IMR-90 (cell line): ENCODE measurements around the gene FLT3LG. TPM values are rescaled to one million over a fixed set of nuclear protein-coding genes. Genes with fewer than 3 reads are reported as not detected.

ENCODE experiments used
- ATAC-seq: fragments of 200-7000 bp; cut with Tn5 transposase; 2 replicates; pipeline ENCODE4 v1.9.1; 2020; ENCODE audit warnings: low read depth, mild to moderate bottlenecking, moderate library complexity
- BruUV-seq: library from RNA; stranded (reverse); fragments of 400-500 nt; replicated peaks from 2 replicates; lab custom pipeline; 2021; lab: Mats Ljungman, UMichigan
- CTCF ChIA-PET: fragments of 300-600 bp; formaldehyde crosslinking; extraction: SDS; loops from one replicate; lab custom pipeline; 2021; ENCODE audit warnings: antibody characterized with exemption; lab: Yijun Ruan, JAX
- POLR2A ChIA-PET: fragments of 300-600 bp; sonication (Branson Sonifier 250); formaldehyde crosslinking; loops from one replicate; lab custom pipeline; 2022; ENCODE audit warnings: antibody characterized with exemption; ENCODE audit not compliant: unreplicated experiment; lab: Charles Lee
- DNase-seq: peaks from one replicate; pipeline ENCODE4 v3.0.0; 2013
- H2AFZ ChIP-seq: replicated peaks from 2 replicates; pipeline ENCODE3; 2013; ENCODE audit warnings: low read length, mild to moderate bottlenecking; ENCODE audit not compliant: poor library complexity
- H2AK5ac ChIP-seq: 2 replicates; pipeline ENCODE4 v1.6.1; 2013; ENCODE audit warnings: low read depth, low read length, inconsistent platforms
- H2AK9ac ChIP-seq: replicated peaks from 2 replicates; pipeline ENCODE3; 2013; ENCODE audit warnings: mild to moderate bottlenecking, low read depth, low read length, moderate library complexity; ENCODE audit not compliant: poor library complexity
- H2BK120ac ChIP-seq: 2 replicates; pipeline ENCODE4 v1.6.1; 2013; ENCODE audit warnings: low read depth, low read length, inconsistent platforms
- H2BK15ac ChIP-seq: 3 replicates; pipeline ENCODE4 v1.6.1; 2013; ENCODE audit warnings: low read depth, low read length, inconsistent platforms
- H2BK20ac ChIP-seq: 2 replicates; pipeline ENCODE4 v1.6.1; 2013; ENCODE audit warnings: low read depth, mild to moderate bottlenecking, inconsistent platforms, low read length, moderate library complexity
- H2BK5ac ChIP-seq: 2 replicates; pipeline ENCODE4 v1.6.1; 2013; ENCODE audit warnings: mild to moderate bottlenecking, low read depth, low read length, inconsistent platforms; ENCODE audit not compliant: poor library complexity, severe bottlenecking
- H3K14ac ChIP-seq: replicated peaks from 2 replicates; pipeline ENCODE4 v1.6.1; 2013; ENCODE audit warnings: low read depth, low read length, inconsistent platforms
- H3K18ac ChIP-seq: 2 replicates; pipeline ENCODE4 v1.6.1; 2013; ENCODE audit warnings: low read depth, low read length, control low read depth
- H3K23ac ChIP-seq: 2 replicates; pipeline ENCODE4 v1.6.1; 2013; ENCODE audit warnings: low read depth, low read length, inconsistent platforms
- H3K27ac ChIP-seq: 2 replicates; pipeline ENCODE4 v1.5.1; 2013; ENCODE audit warnings: mild to moderate bottlenecking, control low read depth, low read length; ENCODE audit not compliant: insufficient read depth
- H3K27me3 ChIP-seq: 2 replicates; pipeline ENCODE4 v1.6.1; 2013; ENCODE audit warnings: low read length; ENCODE audit not compliant: control insufficient read depth, insufficient read depth
- H3K36me3 ChIP-seq: 2 replicates; pipeline ENCODE4 v1.6.1; 2013; ENCODE audit warnings: low read length, mixed read lengths; ENCODE audit not compliant: control insufficient read depth, insufficient read depth
- H3K4ac ChIP-seq: 2 replicates; pipeline ENCODE4 v1.6.1; 2013; ENCODE audit warnings: low read depth, low read length, inconsistent platforms
- H3K4me1 ChIP-seq: 2 replicates; pipeline ENCODE4 v1.6.1; 2013; ENCODE audit warnings: low read length, mixed read lengths; ENCODE audit not compliant: control insufficient read depth, insufficient read depth
- H3K4me2 ChIP-seq: 2 replicates; pipeline ENCODE4 v1.6.1; 2013; ENCODE audit warnings: low read depth, mild to moderate bottlenecking, control low read depth, low read length, moderate library complexity
- H3K4me3 ChIP-seq: 2 replicates; pipeline ENCODE4 v1.5.1; 2013; ENCODE audit warnings: low read depth, mild to moderate bottlenecking, control low read depth, low read length, moderate library complexity; ENCODE audit not compliant: insufficient read depth
- H3K56ac ChIP-seq: 2 replicates; pipeline ENCODE4 v1.6.1; 2013; ENCODE audit warnings: low read length, inconsistent platforms; ENCODE audit not compliant: insufficient read depth; ENCODE audit errors: extremely low read depth
- H3K79me1 ChIP-seq, 2 experiments: 2 replicates each; pipeline ENCODE4 v1.6.1; 2013; ENCODE audit warnings: low read length in 2 of 2, inconsistent platforms in 1 of 2, low read depth in 1 of 2
- H3K9ac ChIP-seq: 2 replicates; pipeline ENCODE4 v1.6.1; 2013; ENCODE audit warnings: low read depth, low read length, control low read depth
- H3K9me1 ChIP-seq: 2 replicates; pipeline ENCODE4 v1.6.1; 2013; ENCODE audit warnings: low read length, inconsistent platforms; ENCODE audit not compliant: insufficient read depth
- H3K9me3 ChIP-seq: 2 replicates; pipeline ENCODE4 v1.6.1; 2013; ENCODE audit warnings: low read length; ENCODE audit not compliant: control insufficient read depth, insufficient read depth
- H4K20me1 ChIP-seq: 2 replicates; pipeline ENCODE4 v1.6.1; 2013; ENCODE audit warnings: low read length, inconsistent platforms; ENCODE audit not compliant: insufficient read depth
- H4K5ac ChIP-seq: 2 replicates; pipeline ENCODE4 v1.6.1; 2013; ENCODE audit warnings: mild to moderate bottlenecking, low read depth, low read length, control low read depth
- H4K8ac ChIP-seq, 2 experiments: 2 replicates each; pipeline ENCODE4 v1.6.1; 2013; ENCODE audit warnings: low read depth in 2 of 2, low read length in 2 of 2, control low read depth in 1 of 2, inconsistent platforms in 1 of 2
- H4K91ac ChIP-seq: 2 replicates; pipeline ENCODE4 v1.6.1; 2013; ENCODE audit warnings: low read depth, low read length, inconsistent platforms; ENCODE audit not compliant: insufficient read depth
- BHLHE40 ChIP-seq: fragments of 150-350 bp; IDR thresholded peaks from 2 replicates; pipeline ENCODE4 v1.6.1; 2016; ENCODE audit warnings: mild to moderate bottlenecking, low read depth, low read length
- CEBPB ChIP-seq: IDR thresholded peaks from 2 replicates; pipeline ENCODE4 v1.6.1; 2012; ENCODE audit warnings: low read depth, low read length, improper control_type of control experiment
- CHD1 ChIP-seq: IDR thresholded peaks from 2 replicates; pipeline ENCODE4 v1.6.1; 2012; ENCODE audit warnings: low read depth, low read length, improper control_type of control experiment
- FOS ChIP-seq: fragments of 150-350 bp; IDR thresholded peaks from 2 replicates; pipeline ENCODE4 v1.6.1; 2016; ENCODE audit warnings: low read depth, low read length
- MAFK ChIP-seq: IDR thresholded peaks from 2 replicates; pipeline ENCODE4 v1.6.1; 2012; ENCODE audit warnings: low read depth, low read length, improper control_type of control experiment
- MXI1 ChIP-seq: IDR thresholded peaks from 2 replicates; pipeline ENCODE4 v1.6.1; 2012; ENCODE audit warnings: low read depth, mild to moderate bottlenecking, low read length, moderate library complexity, borderline replicate concordance
- NFE2L2 ChIP-seq: fragments of 150-350 bp; IDR thresholded peaks from 2 replicates; pipeline ENCODE4 v1.6.1; 2016; ENCODE audit warnings: low read depth, mild to moderate bottlenecking, low read length
- POLR2A ChIP-seq: IDR thresholded peaks from 2 replicates; pipeline ENCODE4 v1.6.1; 2012; ENCODE audit warnings: mild to moderate bottlenecking, low read depth, low read length
- RAD21 ChIP-seq: IDR thresholded peaks from 2 replicates; pipeline ENCODE4 v1.6.1; 2012; ENCODE audit warnings: low read length, improper control_type of control experiment
- RFX5 ChIP-seq: IDR thresholded peaks from 2 replicates; pipeline ENCODE4 v1.8.0; 2012; ENCODE audit warnings: low read depth, mild to moderate bottlenecking, low read length, moderate library complexity
- USF2 ChIP-seq: fragments of 150-350 bp; IDR thresholded peaks from 2 replicates; pipeline ENCODE4 v1.6.1; 2017; ENCODE audit warnings: mild to moderate bottlenecking, antibody characterized with exemption, low read length, low read depth
- WGBS, 2 experiments: methylation state at CpG; one replicate each; pipeline versions ENCODE4 v1.1.5 to v1.1.7; 2013; ENCODE audit warnings: missing lambda C conversion rate in 2 of 2; ENCODE audit not compliant: insufficient read length in 1 of 2; ENCODE audit errors: extremely low coverage in 2 of 2; 5-methylcytosine and 5-hydroxymethylcytosine counted together
- dilution Hi-C: fragments of 300-500 bp; cut with HindIII; formaldehyde crosslinking; loops from one replicate; pipeline ENCODE4 v1.14.3; 2018; ENCODE audit warnings: low sequenced_read_pairs; ENCODE audit not compliant: unreplicated experiment
- in situ Hi-C: fragments of 300-500 bp; cut with MboI; formaldehyde crosslinking; loops from 3 replicates; pipeline ENCODE4 v1.14.3; 2019; ENCODE audit warnings: low sequenced_read_pairs, inconsistent platforms, mixed read lengths
- intact Hi-C: fragments of 100-400 bp; cut with micrococcal nuclease; formaldehyde crosslinking; loops from 2 replicates; pipeline ENCODE4 v1.10.0; 2022
- polyA plus RNA-seq, 3 experiments: library from polyadenylated mRNA; depleted of rRNA; stranded (reverse); fragments of >200 nt; gene quantifications; 2 replicates each; pipeline ENCODE4 v1.2.3, GENCODE V29; 2012; ENCODE audit warnings: low replicate concordance in 1 of 3
- total RNA-seq: library from RNA; depleted of rRNA; stranded (reverse); fragments of >200 nt; gene quantifications from 2 replicates; pipeline ENCODE4 v1.2.3, GENCODE V29; 2012

FLT3LG gene
- total and polyA plus RNA-seq, 2 of the 4 experiments (the other 2 are of a cell fraction) = 0.90 to 8.3 TPM

GRCh38 chr19:49514151-49514550 is 40.1 kb downstream of the FLT3LG start:
- H3K9me1 ChIP-seq = 0 out of 2 replicates have a peak, but pooled peaks cover 4% of the 10 kb centered on the region
- no peak overlapping the region for H2BK120ac ChIP-seq
- no peak overlapping the region for H3K4ac ChIP-seq
- no peak overlapping the region for H4K91ac ChIP-seq
- H3K9me3 ChIP-seq = no peaks in the 10 kb centered on the region
- H4K5ac ChIP-seq = no peak overlapping the region
- H3K18ac ChIP-seq = no peak overlapping the region
- POLR2A ChIA-PET = interaction anchor here (0.6 to 1.0 kb wide), 2 partner anchors 26 to 117 kb away, joined by 3 read pairs; no protein-coding TSS in a partner anchor
- H2AK5ac ChIP-seq = no peak overlapping the region
- in situ Hi-C loops (no loop called here), intact Hi-C loops (no loop called here), dilution Hi-C loops (no loop called here)
- no peak overlapping the region for H4K8ac ChIP-seq
- no peak overlapping the region for H3K9ac ChIP-seq
- peaks cover 9% of the 10 kb centered on the region; the same call in 1 of the 2 replicates for H3K36me3 ChIP-seq
- H2BK15ac ChIP-seq = no peak overlapping the region
- peaks cover 5% of the 10 kb centered on the region; the same call in 1 of the 2 replicates for H3K4me1 ChIP-seq
- H3K4me2 ChIP-seq = no peak overlapping the region; the same call in 1 of the 2 replicates
- H3K56ac ChIP-seq = no peak overlapping the region
- no peaks in the 10 kb centered on the region for H3K27me3 ChIP-seq
- ATAC-seq (no peak), DNase-seq (no peak)
- no TSS peak for BruUV-seq
- H4K20me1 ChIP-seq = no peaks in the 10 kb centered on the region
- WGBS, 2 experiments = 88% methylated on average over 18 of the region's 21 CpGs; no CpG with 5 or more reads in 1 of the 2 experiments
- H3K27ac ChIP-seq = no peak overlapping the region
- TF ChIP-seq RAD21 (no peak), CHD1 (no peak), MAFK (no peak), USF2 (no peak), RFX5 (no peak), BHLHE40 (no peak), CEBPB (no peak), NFE2L2 (no peak), POLR2A (no peak), FOS (no peak), MXI1 (no peak)
- H3K23ac ChIP-seq = no peak overlapping the region
- H3K4me3 ChIP-seq = no peak overlapping the region
- peak overlapping the region; percentile 51 for H2AFZ ChIP-seq
- H2AK9ac ChIP-seq = peak overlapping the region; percentile 82
- H3K79me1 ChIP-seq = peaks cover 6 to 8% of the 10 kb centered on the region in 2 experiments; a peak in 2 of 4 replicates
- CTCF ChIA-PET = interaction anchor here (0.7 kb wide), 1 partner anchor 56 kb away, joined by 3 read pairs; no protein-coding TSS in a partner anchor
- H2BK5ac ChIP-seq = no peak overlapping the region
- H2BK20ac ChIP-seq = no peak overlapping the region
- no peak overlapping the region for H3K14ac ChIP-seq
